ENCODE measurements around the gene RNF111.
"Not testable (repeated sequence)": the region's sequence is repeated elsewhere in the genome, so short reads cannot be mapped to it uniquely, and the experiment has no call there.

RNF111 gene

GRCh38 chr15:58994906-58995453, 7.5 kb downstream of the RNF111 start:
- intact Hi-C loops (cut with DNase I): no loop called here

GRCh38 chr15:58999694-59000093, 12.2 kb downstream of the RNF111 start:
- intact Hi-C loops (cut with DNase I): no loop called here
- no peak for DNase-seq

More at GRCh38 chr15:58994906-58995453, 7.5 kb downstream of the RNF111 start:
- DNase-seq: no peak

- intact Hi-C loops (cut with DNase I): not testable (repeated sequence)
Observed at GRCh38 chr15:59000251-59000650, 12.8 kb downstream of the RNF111 start.

GRCh38 chr15:59001946-59002345, 14.5 kb downstream of the RNF111 start:
- intact Hi-C loops (cut with DNase I): no loop called here
- DNase-seq: no peak

More at GRCh38 chr15:59000251-59000650, 12.8 kb downstream of the RNF111 start:
- peak in 1 of 10 donors; percentile 43 for DNase-seq

GRCh38 chr15:59002418-59002859, 15.0 kb downstream of the RNF111 start:
- DNase-seq: no peak
- intact Hi-C loops (cut with DNase I): no loop called here

GRCh38 chr15:59005579-59005978, 18.1 kb downstream of the RNF111 start:
- no peak for DNase-seq
- intact Hi-C loops (cut with DNase I): no loop called here

DNA sequence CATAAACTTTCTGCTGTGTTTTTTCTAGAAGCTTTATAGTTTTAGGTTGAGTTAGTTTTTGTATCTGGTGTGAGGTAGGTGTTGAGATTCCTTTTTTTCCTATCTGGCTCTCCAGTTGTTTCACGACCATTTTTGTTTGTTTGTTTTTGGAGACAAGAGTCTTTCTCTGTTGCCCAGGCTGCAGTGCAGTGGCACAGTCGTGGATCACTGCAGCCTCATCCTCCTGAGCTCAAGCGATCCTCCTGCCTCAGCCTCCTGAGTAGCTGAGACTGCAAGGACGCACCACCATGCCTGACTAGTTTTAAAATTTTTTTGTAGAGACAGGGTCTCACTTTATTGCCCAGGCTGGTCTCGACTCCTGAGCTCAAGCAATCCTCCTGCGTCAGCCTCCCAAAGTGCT, 20.6 kb downstream of the RNF111 start:
- intact Hi-C loops (cut with DNase I): no loop called here
- DNase-seq: no peak

DNA sequence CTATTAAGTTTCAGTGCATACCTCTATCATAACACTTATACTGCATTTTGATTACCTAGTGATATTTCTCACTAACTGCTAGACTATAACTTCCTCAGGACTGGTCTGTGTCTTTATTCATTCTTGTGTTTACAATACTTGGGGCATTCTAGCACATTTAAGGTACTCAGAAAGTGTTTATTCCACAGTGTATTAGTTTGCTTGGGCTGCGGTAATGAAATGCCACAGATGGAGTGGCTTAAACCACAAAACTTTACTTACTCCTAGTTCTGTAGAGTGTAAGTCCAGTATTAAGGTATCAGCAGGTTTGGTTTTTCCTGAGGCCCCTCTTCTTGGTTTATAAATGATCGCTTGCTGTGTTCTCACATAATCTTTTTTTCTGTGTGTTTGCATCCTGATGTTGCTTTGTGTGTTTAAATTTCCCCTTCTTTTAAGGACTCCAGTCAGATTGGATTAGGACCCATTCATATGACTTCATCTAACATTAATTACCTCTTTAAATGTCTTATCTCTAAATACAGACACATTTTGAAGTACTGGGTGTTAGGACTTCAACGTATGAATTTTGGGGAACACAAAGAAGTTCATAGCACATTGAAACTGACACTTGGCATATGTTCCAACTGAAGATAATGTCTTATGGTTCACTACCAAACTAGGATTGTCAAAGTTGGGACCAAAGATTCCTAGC, 23.9 kb downstream of the RNF111 start:
- intact Hi-C loops (cut with DNase I): no loop called here

GRCh38 chr15:59013246-59013873, 25.9 kb downstream of the RNF111 start:
- intact Hi-C loops (cut with DNase I): no loop called here

More for the DNA sequence above, 23.9 kb downstream of the RNF111 start:
- no peak for DNase-seq

DNA sequence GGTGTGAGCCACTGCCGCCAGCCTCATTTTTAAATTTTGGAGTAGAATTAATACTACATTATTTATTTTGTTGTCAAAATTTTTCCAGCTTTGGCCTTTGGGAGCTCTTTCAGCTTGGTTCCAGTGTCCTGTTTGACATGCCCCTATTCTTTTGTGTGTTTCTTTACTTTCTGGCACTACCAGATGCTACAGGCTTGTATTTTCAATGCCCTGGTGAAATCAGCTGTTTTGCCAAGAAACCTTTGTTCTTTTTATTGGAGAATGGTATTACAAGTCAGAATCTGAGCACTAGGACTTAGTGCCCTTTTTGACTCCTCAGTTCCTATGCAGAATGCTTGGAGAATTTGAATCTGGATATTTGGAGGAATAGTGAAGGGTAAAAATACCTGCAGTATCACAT, 26.6 kb downstream of the RNF111 start:
- no peak for DNase-seq
- intact Hi-C loops (cut with DNase I): no loop called here

More at GRCh38 chr15:59013246-59013873, 25.9 kb downstream of the RNF111 start:
- DNase-seq: no peak

GRCh38 chr15:59017449-59017848, 30.0 kb downstream of the RNF111 start:
- intact Hi-C loops (cut with DNase I): no loop called here

GRCh38 chr15:59018833-59019232, 31.4 kb downstream of the RNF111 start:
- intact Hi-C loops (cut with DNase I): no loop called here
- peak in 1 of 10 donors; percentile 54 for DNase-seq

More at GRCh38 chr15:59017449-59017848, 30.0 kb downstream of the RNF111 start:
- DNase-seq: no peak

DNA sequence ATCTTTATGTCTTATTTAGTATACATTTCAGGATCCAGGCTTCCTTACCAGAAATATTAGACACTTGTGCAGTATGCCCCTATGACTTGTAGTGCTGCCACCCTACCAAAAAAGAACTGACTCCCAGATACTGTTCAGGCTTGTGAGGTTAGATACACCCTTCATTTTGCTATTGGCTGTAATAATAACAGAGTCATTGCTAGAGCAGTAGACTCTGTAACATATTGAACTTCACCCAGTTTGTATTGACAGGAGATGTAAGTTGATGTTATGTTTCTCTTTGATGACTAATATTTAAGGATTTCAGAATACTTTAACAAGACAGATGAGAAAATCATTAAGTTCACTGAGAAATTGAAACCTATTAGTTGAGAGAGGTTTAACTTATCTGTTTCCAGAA, 32.9 kb downstream of the RNF111 start:
- DNase-seq: no peak
- intact Hi-C loops (cut with DNase I): no loop called here

- no peak for DNase-seq
- intact Hi-C loops (cut with DNase I): no loop called here
Observed at GRCh38 chr15:59022188-59022587, 34.7 kb downstream of the RNF111 start.

- intact Hi-C loops (cut with DNase I): no loop called here
- no peak for DNase-seq
Observed at GRCh38 chr15:59026207-59026606, 38.7 kb downstream of the RNF111 start.

- intact Hi-C loops (cut with DNase I): no loop called here
Observed at GRCh38 chr15:59028387-59028955, 41.0 kb downstream of the RNF111 start.

DNA sequence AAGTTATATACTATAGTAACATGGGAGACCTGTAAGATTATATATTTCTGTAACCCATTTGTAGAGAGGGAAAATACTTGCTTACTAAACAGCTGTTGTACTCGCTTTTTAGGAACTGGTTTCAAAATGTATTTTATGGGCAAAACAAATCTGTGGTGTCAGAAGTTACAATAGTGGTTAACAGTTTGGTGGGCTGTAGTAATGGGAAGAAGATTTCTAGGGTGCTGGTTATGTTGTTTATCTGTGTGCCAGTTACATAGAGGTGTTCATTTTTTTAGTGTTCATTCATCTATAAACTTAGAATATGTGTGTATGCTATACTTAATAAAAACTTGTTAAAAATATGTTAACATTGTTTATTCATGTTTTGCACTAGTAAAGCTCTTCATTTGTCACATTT, 42.1 kb downstream of the RNF111 start:
- DNase-seq: no peak
- intact Hi-C loops (cut with DNase I): no loop called here

More at GRCh38 chr15:59028387-59028955, 41.0 kb downstream of the RNF111 start:
- no peak for DNase-seq

DNA sequence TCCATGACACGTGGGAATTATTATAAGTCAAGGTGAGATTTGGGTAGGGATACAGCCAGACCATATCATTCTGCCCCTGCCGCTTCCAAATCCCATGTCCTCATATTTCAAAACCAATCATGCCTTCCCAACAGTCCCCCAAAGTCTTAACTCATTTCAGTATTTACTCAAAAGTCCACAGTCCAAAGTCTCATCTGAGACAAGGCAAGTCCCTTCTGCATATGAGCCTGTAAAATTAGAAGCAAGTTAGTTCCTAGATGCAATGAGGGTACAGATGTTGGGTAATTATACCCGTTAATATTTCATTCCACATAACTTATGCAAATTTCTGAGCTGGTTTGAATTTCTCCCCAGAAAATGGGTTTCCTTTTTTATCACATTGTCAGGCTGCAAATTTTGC, 47.7 kb downstream of the RNF111 start:
- intact Hi-C loops (cut with DNase I): no loop called here
- DNase-seq: no peak

DNA sequence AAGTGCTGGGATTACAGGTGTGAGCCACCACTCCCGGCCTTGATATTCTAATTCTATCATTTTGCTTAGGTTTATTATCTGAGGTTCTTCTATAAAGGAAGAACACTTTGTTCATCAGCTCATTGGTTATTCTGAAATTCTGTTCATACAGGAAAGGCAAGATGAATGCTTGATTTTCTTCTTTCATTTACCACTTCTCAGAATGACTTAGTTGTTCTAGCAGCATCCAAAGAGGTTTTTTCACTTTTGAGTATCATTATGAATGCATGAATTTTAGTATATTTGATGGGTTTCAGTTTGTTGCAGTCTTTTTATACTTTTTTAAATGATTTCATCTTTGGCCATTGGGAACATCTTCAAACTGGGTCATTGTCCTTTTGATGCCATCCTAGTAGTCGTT, 51.8 kb downstream of the RNF111 start:
- intact Hi-C loops (cut with DNase I): no loop called here
- DNase-seq: no peak

GRCh38 chr15:59042041-59042440, 54.6 kb downstream of the RNF111 start:
- no peak for DNase-seq
- intact Hi-C loops (cut with DNase I): no loop called here

DNA sequence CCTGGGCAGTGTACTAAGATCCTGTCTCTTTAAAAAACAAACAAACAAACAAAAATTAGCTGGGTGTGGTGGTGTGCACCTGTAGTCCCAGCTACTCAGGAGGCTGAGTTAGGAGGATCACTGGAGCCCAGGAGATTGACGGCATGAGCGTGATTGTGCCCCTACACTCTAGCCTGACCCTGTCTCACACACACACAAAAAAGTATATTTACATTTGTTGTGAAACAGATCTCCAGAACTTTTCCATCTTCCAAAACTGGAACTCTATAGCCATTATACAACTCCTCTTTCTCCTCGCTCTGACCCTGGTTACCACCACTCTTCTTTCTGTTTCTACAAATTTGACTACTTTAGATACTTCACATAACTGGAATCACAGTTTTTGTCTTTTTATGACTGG, 61.4 kb downstream of the RNF111 start:
- intact Hi-C loops (cut with DNase I): no loop called here
- no peak for DNase-seq
